ENCODE measurements around the gene OBSCN.

Gene OBSCN

DNA sequence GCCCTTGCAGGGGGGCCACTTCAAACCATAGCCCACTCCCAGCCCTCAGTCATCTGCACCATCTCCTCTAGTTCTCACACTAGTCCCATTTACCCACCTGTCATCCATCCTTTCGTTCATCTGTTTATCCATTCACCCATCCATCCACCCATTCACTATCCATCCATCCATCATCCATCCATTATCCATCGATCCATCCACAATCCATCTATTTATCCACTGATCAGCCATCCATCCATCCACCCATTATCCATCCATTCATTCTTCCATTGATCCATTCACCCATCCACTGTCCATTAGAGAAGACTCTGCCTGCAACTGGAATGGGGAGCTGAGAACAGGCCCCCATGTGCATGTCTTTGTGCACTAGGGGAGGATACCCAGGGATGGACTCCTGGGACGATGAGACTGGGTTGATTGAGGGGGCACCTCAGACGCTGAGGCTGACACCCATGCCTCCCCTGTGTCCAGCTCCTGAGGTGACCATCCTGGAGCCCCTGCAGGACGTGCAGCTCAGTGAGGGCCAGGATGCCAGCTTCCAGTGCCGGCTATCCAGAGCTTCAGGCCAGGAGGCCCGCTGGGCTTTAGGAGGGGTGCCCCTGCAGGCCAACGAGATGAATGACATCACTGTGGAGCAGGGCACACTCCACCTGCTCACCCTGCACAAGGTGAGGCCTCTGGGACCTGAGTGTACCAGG lies 100.9 kb downstream of the OBSCN start:
- no peak for DNase-seq

GRCh38 chr1:228309326-228310067 lies 101.7 kb downstream of the OBSCN start:
- DNase-seq: no peak

DNA sequence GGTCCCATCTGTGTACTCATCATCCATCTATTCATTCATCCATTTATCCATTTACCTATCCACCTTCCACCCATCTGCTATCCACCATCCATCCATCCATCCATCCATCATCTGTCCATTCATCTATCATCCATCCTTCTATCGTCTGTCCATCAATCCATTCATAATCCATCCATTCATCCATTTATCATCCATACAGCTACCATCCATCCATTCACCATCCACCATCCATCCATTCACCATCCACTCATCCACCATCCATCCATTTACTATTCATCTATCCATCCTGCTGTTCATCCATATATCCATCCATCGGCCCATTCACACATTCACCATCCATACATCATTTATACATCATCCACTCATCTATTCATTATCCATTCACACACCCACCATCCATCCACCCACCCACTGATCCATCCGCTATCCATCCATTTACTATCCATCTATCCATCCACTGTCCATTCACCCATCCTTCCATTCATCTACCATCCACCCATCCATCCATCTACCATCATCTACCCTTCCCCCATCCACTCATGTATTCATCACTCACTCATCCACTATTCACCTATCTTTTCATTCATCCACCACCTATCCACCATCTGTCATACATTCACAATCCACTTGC lies 102.4 kb downstream of the OBSCN start:
- DNase-seq: no peak

- no peak for DNase-seq
Observed at GRCh38 chr1:228311091-228311490, 103.2 kb downstream of the OBSCN start.

- DNase-seq: no peak
Observed at GRCh38 chr1:228312136-228312764, 104.4 kb downstream of the OBSCN start.

GRCh38 chr1:228313536-228314277 lies 105.9 kb downstream of the OBSCN start:
- no peak for DNase-seq

GRCh38 chr1:228314315-228314657 lies 106.4 kb downstream of the OBSCN start:
- DNase-seq: no peak

GRCh38 chr1:228314658-228315483 lies 107.0 kb downstream of the OBSCN start:
- DNase-seq: no peak

DNA sequence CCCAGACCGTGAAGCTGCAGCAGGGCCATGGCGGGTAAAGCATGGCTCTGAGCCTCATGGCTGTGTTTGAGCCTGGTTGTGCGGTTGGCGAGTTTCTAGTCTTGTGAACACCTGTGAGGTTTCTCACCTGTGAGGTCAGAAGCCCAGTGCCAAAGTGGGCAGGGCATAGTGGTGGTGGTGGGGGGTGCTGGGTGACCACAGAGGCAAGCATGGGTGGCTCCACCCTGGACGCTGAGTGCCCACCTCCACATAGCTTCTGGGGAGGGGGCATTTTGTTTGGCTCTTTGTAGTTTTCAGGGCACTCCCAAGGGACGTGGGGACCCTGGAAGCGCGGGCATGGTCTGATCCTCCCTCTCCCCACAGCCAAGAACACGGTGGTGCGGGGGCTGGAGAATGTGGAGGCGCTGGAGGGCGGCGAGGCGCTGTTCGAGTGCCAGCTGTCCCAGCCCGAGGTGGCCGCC lies 107.7 kb downstream of the OBSCN start:
- no peak for DNase-seq

- no peak for DNase-seq
Observed at GRCh38 chr1:228315945-228316588, 108.2 kb downstream of the OBSCN start.

DNA sequence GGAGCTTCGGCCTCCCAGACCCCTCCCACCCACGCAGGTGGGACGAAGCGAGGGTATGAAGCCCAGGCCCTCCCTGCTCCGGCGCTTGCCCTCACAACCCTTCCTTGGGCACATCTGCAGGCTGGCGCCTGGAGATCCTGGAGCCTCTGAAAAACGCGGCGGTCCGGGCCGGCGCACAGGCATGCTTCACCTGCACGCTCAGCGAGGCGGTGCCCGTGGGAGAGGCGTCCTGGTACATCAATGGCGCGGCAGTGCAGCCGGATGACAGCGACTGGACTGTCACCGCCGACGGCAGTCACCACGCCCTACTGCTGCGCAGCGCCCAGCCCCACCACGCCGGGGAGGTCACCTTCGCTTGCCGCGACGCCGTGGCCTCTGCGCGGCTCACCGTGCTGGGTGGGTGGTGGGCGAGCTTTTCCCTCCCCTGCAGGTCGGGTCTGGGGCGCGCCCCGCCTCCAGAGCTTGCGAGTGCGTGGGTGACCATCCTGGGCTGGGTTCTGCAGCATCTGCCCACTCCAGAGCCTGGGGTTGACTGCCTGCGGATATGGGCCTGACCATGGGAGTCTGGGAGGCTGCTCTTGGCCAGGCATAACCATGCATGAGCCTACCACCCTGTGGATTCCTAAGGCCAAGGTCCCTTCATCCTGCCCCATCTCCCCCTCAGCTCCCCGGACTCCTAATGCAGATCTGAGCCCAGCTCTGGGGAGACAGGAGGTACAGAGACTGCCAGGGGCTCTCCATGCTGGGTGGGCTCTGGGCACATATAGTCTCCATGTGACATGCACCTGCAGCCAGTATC lies 108.9 kb downstream of the OBSCN start:
- DNase-seq: no peak

DNA sequence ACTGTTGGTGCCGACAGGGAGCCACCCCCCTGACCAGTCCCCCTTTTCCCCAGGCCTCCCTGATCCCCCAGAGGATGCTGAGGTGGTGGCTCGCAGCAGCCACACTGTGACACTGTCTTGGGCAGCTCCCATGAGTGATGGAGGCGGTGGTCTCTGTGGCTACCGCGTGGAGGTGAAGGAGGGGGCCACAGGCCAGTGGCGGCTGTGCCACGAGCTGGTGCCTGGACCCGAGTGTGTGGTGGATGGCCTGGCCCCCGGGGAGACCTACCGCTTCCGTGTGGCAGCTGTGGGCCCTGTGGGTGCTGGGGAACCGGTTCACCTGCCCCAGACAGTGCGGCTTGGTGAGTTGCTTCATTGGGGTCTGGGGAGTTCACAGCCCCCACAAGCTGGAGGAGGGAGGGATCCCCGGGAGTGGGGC lies 109.6 kb downstream of the OBSCN start:
- no peak for DNase-seq

DNA sequence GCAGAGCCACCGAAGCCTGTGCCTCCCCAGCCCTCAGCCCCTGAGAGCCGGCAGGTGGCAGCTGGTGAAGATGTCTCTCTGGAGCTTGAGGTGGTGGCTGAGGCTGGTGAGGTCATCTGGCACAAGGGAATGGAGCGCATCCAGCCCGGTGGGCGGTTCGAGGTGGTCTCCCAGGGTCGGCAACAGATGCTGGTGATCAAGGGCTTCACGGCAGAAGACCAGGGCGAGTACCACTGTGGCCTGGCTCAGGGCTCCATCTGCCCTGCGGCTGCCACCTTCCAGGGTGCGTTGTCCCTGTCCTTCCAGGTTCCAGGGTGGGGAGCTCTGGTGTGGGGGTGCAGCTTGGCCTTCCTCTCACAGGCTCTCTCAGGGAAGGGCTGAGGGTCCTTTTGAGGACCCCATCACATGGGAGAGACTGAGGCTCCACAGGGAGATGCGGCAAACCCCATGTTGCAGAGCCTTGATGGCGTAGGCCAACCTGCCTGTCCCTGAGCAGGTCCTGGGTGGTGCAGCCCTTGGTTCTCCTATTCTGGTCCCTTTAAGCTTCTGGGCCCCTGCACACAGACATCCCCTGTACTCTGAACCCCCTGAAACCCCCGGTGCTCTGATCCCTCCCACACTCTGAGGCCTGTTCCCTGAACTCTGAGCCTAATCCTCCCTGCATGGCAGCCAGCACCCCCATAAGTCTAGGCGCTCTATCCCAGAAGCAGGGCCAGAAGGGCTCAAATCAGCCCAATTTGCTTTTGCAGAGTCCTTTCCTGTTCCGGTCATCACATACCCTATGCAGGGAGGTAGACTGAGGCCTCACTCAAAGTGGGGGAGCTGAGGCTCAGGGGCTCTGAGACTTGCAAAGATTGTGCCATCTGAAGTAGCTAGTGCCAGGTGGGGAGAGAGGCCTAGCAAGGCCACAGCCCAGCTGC lies 110.3 kb downstream of the OBSCN start:
- DNase-seq: no peak

GRCh38 chr1:228318823-228319241 lies 111.0 kb downstream of the OBSCN start:
- DNase-seq: no peak

DNA sequence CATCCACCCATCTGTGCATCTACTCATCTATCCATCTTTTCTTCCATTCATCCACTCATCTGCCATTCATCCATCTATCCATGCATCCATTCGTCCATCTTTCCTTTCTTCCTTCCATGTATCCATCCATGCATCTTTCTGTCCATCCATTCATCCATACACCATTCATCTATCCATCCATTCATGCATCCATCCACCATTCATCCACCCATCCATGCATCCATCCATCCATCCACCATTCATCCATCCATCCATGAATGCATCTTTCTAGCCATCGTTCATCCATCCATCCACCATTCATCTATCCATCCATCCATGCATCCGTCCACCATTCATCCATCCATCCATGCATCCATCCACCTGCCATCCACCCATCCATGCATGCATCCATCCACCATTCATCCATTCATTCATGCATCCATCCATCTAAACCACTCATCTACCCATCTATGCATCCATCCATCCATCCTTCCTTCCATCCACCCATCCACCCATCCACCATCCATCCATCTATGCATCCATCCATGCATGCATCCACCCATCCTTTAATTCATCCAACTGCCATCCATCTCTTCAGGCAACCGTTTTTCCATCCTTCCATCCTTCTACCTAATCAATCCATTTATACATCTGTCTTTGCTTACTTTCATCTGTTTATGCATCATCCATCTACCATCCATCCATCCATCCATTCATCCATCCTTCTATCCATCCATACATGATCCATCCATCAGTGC lies 111.7 kb downstream of the OBSCN start:
- DNase-seq: no peak

DNA sequence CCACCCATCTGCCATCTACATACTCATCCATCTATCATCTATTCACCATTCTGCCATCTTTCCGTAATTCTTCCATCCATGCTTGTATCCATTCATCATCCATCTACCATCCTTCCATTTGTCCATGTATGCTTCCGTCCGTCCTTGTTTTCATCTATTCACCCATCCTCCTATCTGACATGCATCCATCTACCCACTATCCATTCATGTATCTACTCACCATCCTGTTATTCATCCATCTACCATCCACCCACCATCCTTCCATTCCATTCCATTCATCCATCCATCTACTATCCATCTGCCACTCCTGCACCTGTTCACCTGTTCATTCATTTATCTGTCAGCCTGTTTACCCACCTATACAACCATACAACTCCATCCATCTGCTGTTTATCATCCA lies 112.5 kb downstream of the OBSCN start:
- no peak for DNase-seq

GRCh38 chr1:228321435-228321834 lies 113.6 kb downstream of the OBSCN start:
- DNase-seq: no peak

DNA sequence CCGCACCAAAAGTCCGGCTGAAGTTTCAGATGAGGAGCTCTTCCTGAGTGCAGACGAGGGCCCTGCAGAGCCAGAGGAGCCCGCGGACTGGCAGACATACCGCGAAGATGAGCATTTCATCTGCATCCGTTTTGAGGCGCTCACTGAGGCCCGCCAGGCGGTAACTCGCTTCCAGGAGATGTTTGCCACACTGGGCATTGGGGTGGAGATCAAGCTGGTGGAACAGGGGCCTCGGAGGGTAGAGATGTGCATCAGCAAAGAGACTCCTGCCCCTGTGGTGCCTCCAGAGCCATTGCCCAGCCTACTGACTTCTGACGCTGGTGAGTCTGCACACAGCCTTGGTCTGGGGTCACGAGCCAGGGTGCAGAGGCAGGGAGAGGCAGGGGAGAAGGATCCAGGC lies 114.1 kb downstream of the OBSCN start:
- DNase-seq: no peak

DNA sequence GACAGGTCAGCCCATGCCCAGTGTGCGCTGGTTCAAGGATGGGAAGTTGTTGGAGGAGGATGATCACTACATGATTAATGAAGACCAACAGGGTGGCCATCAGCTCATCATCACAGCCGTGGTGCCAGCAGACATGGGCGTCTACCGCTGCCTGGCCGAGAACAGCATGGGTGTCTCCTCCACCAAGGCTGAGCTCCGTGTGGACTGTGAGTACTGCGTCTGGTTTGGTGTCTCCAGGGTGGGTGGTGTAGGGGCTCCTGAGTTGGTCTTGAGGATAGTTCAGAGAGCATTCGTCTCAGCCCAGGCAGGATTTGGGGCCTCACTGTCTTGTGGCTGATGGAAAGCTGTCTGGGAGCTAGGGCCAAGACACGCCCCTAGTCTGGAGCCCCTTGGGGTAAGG lies 115.6 kb downstream of the OBSCN start:
- DNase-seq: no peak

Data from T-helper 9 cell (primary cell).